Gastrocnemius medialis (tissue), 4 donors: Measurements from ENCODE around the gene EEIG1. TPM values are rescaled to one million over a fixed set of nuclear protein-coding genes. Genes with fewer than 3 reads are reported as not detected.

Experiments
- ATAC-seq, 2 donors: fragments of 150-250 bp; one replicate each; pipeline ENCODE4 v1.9.1; 2016
- DNase-seq, 2 donors: peaks; one replicate each; pipeline ENCODE4 v3.0.0-alpha.2; 2019
- H3K27ac ChIP-seq, 4 donors: fragments of 200-600 bp; sonication (generic); 1 replicate in 1 of 4; 2 replicates in 3 of 4; pipeline ENCODE4 v1.5.1; 2016 to 2018; ENCODE audit warnings: mild to moderate bottlenecking in 2 of 4, moderate library complexity in 1 of 4
- H3K27me3 ChIP-seq, 3 donors: fragments of 200-600 bp; sonication (generic) in 2 of 3; 1 replicate in 1 of 3; 2 replicates in 2 of 3; pipeline versions ENCODE4 v1.5.1 to v1.6.0; 2016 to 2019; ENCODE audit warnings: mild to moderate bottlenecking in 1 of 3, moderate library complexity in 1 of 3
- H3K36me3 ChIP-seq, 2 donors: fragments of 200-600 bp; sonication (generic) in 1 of 2; one replicate each; pipeline ENCODE4 v1.5.1; 2017 to 2018
- H3K4me1 ChIP-seq, 2 donors: fragments of 200-600 bp; sonication (generic) in 1 of 2; one replicate each; pipeline ENCODE4 v1.5.1; 2016 to 2017; ENCODE audit warnings: mild to moderate bottlenecking in 2 of 2
- H3K4me3 ChIP-seq, 4 donors: fragments of 200-600 bp; sonication (generic) in 3 of 4; 1 replicate in 1 of 4; 2 replicates in 3 of 4; pipeline ENCODE4 v1.5.1; 2016 to 2019; ENCODE audit warnings: mild to moderate bottlenecking in 2 of 4
- H3K9me3 ChIP-seq, 3 donors: fragments of 200-600 bp; sonication (generic) in 2 of 3; 1 replicate in 1 of 3; 2 replicates in 2 of 3; pipeline ENCODE4 v1.5.1; 2016 to 2019
- POLR2A ChIP-seq, 2 donors: fragments of 450-650 bp; IDR thresholded peaks; one replicate each; pipeline ENCODE4 v1.6.1; 2017; ENCODE audit warnings: antibody characterized with exemption in 2 of 2, mild to moderate bottlenecking in 2 of 2, moderate library complexity in 2 of 2
- in situ Hi-C, 4 donors: fragments of 200-750 bp; cut with MboI; loops; one replicate each; pipeline versions ENCODE4 v1.15.0 to v1.8.0; 2017; ENCODE audit warnings: low sequenced_read_pairs in 4 of 4
- intact Hi-C: fragments of 100-400 bp; cut with DNase I; formaldehyde crosslinking; loops from one replicate; pipeline ENCODE4 v1.15.1; 2023; ENCODE audit warnings: low total_unique reads
- total RNA-seq, 4 donors: library from RNA; depleted of rRNA; stranded (reverse); fragments of >200 nt; gene quantifications; one replicate each; pipeline versions ENCODE4 v1.1.0 to v1.2.3, GENCODE V29; 2016
- TF ChIP-seq, protein P1 (sequence below), 5 experiments: fragments of 450-650 bp in 3 of 5; fragments of 200-600 bp in 2 of 5; sonication (generic) in 2 of 5; IDR thresholded peaks in 4 of 5; conservative IDR thresholded peaks in 1 of 5; 1 replicate in 4 of 5; 2 replicates in 1 of 5; pipeline ENCODE4 v1.5.1; 2016 to 2019; ENCODE audit warnings: antibody characterized with exemption in 5 of 5, mild to moderate bottlenecking in 3 of 5, moderate library complexity in 3 of 5

Gene EEIG1
- total RNA-seq, 4 donors from 2014 or later: 1.8 to 4.5 (median 2.8) TPM

DNA sequence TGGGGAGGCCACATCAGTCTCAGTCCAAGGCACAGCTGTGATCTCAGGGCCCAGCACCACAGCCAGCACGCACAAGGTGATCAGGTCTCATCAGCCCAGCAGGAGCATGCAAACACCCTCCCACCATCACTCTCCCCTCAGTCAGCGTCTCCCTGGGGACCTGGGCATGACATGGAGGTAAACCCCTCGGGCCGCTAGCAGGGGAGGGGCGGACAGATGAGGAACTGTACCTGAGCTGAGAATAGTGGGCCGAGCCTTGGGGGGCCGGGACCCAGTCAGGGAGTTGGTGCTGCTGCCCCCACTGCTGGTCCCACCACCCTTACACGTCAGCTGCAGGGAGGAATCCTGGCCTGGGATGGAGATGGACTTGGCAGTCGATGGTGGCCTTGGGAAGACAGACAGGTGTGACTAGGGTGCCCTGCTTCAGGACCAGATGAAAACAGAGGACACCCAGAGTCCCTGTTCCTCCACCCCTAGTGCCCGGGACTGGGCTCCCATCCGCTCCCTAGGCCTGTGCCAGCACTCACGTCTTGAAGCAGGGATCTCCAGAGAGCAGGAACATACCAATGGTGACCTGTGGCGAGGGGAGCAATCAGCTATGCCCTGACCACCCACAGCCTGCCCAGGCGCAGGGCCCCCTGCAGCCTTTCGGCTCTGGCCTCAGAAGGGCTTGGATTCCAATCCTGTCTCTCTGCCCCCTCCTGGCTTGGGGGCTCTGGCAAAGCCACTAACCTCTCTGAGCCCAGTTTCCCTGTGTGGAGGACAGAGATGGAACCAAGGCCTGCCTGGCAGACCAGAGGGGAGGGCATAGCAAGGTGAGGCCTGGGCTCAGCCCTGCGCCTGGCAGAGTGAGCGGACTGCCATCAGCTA, 32.7 kb downstream of the EEIG1 start:
- Histone ChIP-seq H3K27ac (no peak overlapping the region), H3K4me1 (peaks cover 6% of the 10 kb centered on the region in 2 donors), H3K27me3 (no peaks in the 10 kb centered on the region), H3K4me3 (no peak overlapping the region), H3K36me3 (peaks cover 0 to 7% of the 10 kb centered on the region in 2 donors), H3K9me3 (no peaks in the 10 kb centered on the region)
- in situ Hi-C loops: loop anchor here in 1 of 4 donors (5.0 kb wide), 1 partner anchor 84 kb away; no protein-coding TSS in a partner anchor
- ATAC-seq (no peak), DNase-seq (no peak)
- no peak for TF ChIP-seq POLR2A (IDR thresholded peaks at IDR 0.05)
- TF ChIP-seq, protein P1, sequence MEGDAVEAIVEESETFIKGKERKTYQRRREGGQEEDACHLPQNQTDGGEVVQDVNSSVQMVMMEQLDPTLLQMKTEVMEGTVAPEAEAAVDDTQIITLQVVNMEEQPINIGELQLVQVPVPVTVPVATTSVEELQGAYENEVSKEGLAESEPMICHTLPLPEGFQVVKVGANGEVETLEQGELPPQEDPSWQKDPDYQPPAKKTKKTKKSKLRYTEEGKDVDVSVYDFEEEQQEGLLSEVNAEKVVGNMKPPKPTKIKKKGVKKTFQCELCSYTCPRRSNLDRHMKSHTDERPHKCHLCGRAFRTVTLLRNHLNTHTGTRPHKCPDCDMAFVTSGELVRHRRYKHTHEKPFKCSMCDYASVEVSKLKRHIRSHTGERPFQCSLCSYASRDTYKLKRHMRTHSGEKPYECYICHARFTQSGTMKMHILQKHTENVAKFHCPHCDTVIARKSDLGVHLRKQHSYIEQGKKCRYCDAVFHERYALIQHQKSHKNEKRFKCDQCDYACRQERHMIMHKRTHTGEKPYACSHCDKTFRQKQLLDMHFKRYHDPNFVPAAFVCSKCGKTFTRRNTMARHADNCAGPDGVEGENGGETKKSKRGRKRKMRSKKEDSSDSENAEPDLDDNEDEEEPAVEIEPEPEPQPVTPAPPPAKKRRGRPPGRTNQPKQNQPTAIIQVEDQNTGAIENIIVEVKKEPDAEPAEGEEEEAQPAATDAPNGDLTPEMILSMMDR (IDR thresholded peaks at IDR 0.05 in 4 of 5, conservative IDR thresholded peaks at IDR 0.05 in 1 of 5): no peak
- intact Hi-C loops: no loop called here

DNA sequence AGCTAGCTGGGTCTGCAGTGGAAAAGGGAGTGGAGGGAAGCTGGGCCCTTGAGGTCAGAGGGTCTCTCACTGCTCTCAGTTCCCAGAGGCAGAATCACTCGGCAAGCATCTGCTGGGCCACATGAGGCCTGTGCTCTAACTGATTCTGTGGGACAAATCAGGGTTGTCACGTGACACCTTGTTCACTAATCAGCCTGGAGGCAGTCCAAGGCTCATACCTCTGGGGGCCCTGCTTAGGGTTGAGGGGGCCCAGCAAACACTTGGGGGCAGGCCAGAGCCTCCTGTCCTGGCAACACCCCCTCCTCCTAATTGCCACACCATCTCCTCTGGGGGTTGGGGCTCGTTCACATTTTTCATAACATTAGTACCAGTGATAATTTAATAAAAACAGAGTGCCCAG, 34.1 kb downstream of the EEIG1 start:
- in situ Hi-C loops: loop anchor here in 1 of 4 donors (5.0 kb wide), 1 partner anchor 86 kb away; no protein-coding TSS in a partner anchor
- Histone ChIP-seq H3K9me3 (no peaks in the 10 kb centered on the region), H3K4me3 (no peak overlapping the region), H3K27ac (no peak overlapping the region), H3K36me3 (peaks cover 0 to 7% of the 10 kb centered on the region in 2 donors), H3K4me1 (peaks cover 13% of the 10 kb centered on the region in 2 donors), H3K27me3 (no peaks in the 10 kb centered on the region)
- TF ChIP-seq, protein P1 (IDR thresholded peaks at IDR 0.05 in 4 of 5, conservative IDR thresholded peaks at IDR 0.05 in 1 of 5): no peak
- no peak for TF ChIP-seq POLR2A (IDR thresholded peaks at IDR 0.05)
- DNase-seq: no peak
- no peak for ATAC-seq
- intact Hi-C loops: no loop called here

DNA sequence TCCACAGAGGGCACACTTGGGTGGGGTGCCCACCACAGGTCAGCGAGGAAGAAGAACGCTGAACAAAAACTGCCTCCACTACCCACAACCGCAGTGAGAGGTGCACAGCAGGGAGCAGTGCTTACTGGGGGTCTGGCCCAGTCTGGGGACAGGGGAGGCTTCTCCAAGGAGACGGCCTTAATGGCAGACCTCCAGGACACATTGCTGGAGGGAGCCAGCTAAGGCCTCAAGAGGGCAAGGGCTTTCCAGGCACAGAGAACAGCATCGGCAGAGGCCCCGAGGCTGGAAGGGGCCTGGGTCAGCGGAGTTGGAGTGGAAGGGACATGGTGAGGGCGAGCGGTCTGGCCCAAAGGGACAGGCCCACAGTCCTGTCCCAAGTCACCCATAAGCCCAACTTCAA, 34.8 kb downstream of the EEIG1 start:
- Histone ChIP-seq H3K4me3 (no peak overlapping the region), H3K27ac (no peak overlapping the region), H3K9me3 (no peaks in the 10 kb centered on the region), H3K4me1 (peaks cover 13% of the 10 kb centered on the region in 2 donors), H3K27me3 (no peaks in the 10 kb centered on the region), H3K36me3 (peaks cover 0 to 7% of the 10 kb centered on the region in 2 donors)
- TF ChIP-seq, protein P1 (IDR thresholded peaks at IDR 0.05 in 4 of 5, conservative IDR thresholded peaks at IDR 0.05 in 1 of 5): no peak
- no peak for TF ChIP-seq POLR2A (IDR thresholded peaks at IDR 0.05)
- no peak for DNase-seq
- in situ Hi-C loops (loop anchor here in 1 of 4 donors (5.0 kb wide), 1 partner anchor 86 kb away; no protein-coding TSS in a partner anchor), intact Hi-C loops (no loop called here)
- no peak for ATAC-seq

DNA sequence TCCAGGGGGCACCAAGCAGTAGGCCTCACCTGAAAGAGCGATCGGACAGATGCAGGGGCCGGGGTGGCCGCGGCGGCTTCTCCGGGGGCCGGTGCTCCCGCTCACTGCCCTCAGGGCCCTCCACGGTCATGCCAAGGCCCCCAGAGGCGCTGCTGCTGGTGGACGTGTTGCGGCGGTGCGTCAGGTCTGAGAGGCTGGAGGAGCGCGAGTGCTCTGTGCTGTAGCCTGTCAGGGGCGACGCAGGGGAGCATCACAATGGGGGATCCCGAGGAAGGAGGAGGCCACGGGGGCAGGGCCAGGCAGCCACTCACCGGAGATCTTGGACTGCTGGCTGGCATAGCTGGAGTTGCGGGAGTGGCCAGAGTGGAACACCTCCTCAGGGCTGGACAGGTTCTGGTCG, 35.5 kb downstream of the EEIG1 start:
- Histone ChIP-seq H3K4me3 (no peak overlapping the region), H3K36me3 (peaks cover 0 to 7% of the 10 kb centered on the region in 2 donors), H3K27ac (no peak overlapping the region), H3K4me1 (peaks cover 9 to 13% of the 10 kb centered on the region in 2 donors), H3K27me3 (no peaks in the 10 kb centered on the region), H3K9me3 (no peaks in the 10 kb centered on the region)
- in situ Hi-C loops: loop anchor here in 1 of 4 donors (5.0 kb wide), 1 partner anchor 87 kb away; no protein-coding TSS in a partner anchor
- intact Hi-C loops: no loop called here
- DNase-seq: no peak
- TF ChIP-seq, protein P1 (IDR thresholded peaks at IDR 0.05 in 4 of 5, conservative IDR thresholded peaks at IDR 0.05 in 1 of 5): no peak
- no peak for TF ChIP-seq POLR2A (IDR thresholded peaks at IDR 0.05)
- ATAC-seq: no peak
